HL-60 (cell line): Measurements from ENCODE around the gene CDC6.

Experiments
- GABPA ChIP-seq: IDR thresholded peaks from 2 replicates; pipeline ENCODE4 v1.6.1; 2012; ENCODE audit warnings: low read depth
- POLR2AphosphoS5 ChIP-seq: IDR thresholded peaks from 2 replicates; pipeline ENCODE4 v1.6.1; 2012; ENCODE audit warnings: low read depth
- TF ChIP-seq, protein P1 (sequence below): IDR thresholded peaks from one replicate; pipeline ENCODE4 v1.5.1; 2011; ENCODE audit warnings: low read length, control low read depth, inconsistent platforms; ENCODE audit not compliant: insufficient read depth
- TF ChIP-seq, protein P2 (sequence below): IDR thresholded peaks from 2 replicates; pipeline ENCODE4 v1.6.1; 2012; ENCODE audit warnings: low read depth; ENCODE audit not compliant: insufficient replicate concordance

DNA sequence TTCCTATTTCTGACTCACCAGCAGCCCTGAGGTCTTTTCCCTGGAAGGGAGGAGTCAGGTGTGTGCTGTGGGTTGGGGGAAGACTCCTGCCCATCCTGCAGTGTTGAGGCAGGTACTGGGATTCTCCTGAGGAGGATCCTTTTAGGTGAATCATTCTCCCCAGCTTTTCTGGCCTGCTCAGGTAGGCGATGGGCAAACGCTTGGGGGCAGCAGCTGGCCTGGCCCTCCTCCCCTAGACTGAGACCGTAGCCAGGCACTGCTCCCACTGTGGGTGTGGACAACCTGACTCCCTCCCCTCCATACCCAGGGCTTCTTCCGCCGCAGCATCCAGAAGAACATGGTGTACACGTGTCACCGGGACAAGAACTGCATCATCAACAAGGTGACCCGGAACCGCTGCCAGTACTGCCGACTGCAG, 61.8 kb downstream of the CDC6 start:
- TF ChIP-seq, protein P1, sequence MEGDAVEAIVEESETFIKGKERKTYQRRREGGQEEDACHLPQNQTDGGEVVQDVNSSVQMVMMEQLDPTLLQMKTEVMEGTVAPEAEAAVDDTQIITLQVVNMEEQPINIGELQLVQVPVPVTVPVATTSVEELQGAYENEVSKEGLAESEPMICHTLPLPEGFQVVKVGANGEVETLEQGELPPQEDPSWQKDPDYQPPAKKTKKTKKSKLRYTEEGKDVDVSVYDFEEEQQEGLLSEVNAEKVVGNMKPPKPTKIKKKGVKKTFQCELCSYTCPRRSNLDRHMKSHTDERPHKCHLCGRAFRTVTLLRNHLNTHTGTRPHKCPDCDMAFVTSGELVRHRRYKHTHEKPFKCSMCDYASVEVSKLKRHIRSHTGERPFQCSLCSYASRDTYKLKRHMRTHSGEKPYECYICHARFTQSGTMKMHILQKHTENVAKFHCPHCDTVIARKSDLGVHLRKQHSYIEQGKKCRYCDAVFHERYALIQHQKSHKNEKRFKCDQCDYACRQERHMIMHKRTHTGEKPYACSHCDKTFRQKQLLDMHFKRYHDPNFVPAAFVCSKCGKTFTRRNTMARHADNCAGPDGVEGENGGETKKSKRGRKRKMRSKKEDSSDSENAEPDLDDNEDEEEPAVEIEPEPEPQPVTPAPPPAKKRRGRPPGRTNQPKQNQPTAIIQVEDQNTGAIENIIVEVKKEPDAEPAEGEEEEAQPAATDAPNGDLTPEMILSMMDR: no peak
- TF ChIP-seq, protein P2, sequence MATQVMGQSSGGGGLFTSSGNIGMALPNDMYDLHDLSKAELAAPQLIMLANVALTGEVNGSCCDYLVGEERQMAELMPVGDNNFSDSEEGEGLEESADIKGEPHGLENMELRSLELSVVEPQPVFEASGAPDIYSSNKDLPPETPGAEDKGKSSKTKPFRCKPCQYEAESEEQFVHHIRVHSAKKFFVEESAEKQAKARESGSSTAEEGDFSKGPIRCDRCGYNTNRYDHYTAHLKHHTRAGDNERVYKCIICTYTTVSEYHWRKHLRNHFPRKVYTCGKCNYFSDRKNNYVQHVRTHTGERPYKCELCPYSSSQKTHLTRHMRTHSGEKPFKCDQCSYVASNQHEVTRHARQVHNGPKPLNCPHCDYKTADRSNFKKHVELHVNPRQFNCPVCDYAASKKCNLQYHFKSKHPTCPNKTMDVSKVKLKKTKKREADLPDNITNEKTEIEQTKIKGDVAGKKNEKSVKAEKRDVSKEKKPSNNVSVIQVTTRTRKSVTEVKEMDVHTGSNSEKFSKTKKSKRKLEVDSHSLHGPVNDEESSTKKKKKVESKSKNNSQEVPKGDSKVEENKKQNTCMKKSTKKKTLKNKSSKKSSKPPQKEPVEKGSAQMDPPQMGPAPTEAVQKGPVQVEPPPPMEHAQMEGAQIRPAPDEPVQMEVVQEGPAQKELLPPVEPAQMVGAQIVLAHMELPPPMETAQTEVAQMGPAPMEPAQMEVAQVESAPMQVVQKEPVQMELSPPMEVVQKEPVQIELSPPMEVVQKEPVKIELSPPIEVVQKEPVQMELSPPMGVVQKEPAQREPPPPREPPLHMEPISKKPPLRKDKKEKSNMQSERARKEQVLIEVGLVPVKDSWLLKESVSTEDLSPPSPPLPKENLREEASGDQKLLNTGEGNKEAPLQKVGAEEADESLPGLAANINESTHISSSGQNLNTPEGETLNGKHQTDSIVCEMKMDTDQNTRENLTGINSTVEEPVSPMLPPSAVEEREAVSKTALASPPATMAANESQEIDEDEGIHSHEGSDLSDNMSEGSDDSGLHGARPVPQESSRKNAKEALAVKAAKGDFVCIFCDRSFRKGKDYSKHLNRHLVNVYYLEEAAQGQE: no peak
- TF ChIP-seq GABPA: no peak
- no peak for TF ChIP-seq POLR2AphosphoS5
